GM12873 (cell line): ENCODE results near the gene ERBIN.

Source experiments
- TF ChIP-seq, protein P1 (sequence below): IDR thresholded peaks from 2 replicates; pipeline ENCODE4 v1.5.1; 2012; ENCODE audit warnings: low read depth, mild to moderate bottlenecking, moderate library complexity, low read length, control low read depth; ENCODE audit not compliant: insufficient read depth; ENCODE audit errors: missing control alignments

Gene ERBIN

DNA sequence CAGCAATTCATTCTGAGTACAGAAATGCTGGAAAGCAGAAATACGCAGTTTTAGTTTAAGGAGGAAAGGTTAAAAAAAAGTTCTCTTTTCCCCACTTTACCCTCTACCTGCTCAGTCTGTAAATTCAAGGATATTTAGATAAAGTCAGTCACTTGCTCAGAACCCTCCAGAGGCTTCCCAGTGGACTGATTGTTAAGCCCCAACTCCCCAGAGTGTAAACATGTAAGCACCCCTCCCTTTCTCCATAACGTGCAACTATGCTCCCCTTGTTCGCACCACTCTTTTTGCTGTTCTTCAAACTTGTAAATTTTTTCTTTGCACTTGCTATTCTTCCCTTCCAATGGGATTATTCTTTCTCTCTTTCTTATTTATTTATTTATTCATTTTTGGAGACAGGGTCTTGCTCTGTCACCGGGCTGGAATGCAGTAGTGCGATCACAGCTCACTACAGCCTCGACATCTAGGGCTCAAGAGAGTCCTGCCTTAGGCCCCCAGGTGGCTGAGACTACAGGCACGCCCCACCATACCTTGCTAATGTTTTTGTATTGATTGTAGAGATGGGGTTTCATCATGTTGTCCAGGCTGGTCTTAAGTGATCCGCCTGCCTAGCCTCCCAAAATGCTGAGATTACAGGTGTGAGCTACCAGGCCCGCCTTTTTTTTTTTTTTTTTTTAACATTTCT is 32.5 kb upstream of the ERBIN start:
- TF ChIP-seq, protein P1, sequence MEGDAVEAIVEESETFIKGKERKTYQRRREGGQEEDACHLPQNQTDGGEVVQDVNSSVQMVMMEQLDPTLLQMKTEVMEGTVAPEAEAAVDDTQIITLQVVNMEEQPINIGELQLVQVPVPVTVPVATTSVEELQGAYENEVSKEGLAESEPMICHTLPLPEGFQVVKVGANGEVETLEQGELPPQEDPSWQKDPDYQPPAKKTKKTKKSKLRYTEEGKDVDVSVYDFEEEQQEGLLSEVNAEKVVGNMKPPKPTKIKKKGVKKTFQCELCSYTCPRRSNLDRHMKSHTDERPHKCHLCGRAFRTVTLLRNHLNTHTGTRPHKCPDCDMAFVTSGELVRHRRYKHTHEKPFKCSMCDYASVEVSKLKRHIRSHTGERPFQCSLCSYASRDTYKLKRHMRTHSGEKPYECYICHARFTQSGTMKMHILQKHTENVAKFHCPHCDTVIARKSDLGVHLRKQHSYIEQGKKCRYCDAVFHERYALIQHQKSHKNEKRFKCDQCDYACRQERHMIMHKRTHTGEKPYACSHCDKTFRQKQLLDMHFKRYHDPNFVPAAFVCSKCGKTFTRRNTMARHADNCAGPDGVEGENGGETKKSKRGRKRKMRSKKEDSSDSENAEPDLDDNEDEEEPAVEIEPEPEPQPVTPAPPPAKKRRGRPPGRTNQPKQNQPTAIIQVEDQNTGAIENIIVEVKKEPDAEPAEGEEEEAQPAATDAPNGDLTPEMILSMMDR: no peak

DNA sequence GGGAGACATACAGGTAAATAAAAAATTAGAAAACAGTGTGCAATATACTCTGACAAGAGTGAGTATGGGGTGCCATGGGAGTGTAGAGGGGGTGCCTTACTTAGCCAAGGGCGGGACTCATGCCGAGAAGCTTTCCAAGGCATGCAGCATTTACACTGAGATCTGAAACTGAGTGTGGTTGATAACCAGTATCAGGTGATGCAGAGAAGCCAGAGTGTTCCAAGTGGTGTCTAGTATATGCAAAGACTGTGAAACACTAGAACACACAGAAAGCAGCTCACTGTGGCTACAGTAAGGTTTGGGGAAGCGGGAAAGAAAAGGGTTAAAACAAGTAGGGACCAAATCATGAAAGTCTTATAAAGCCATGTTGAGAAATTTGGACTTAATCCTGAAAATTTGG is 30.5 kb upstream of the ERBIN start:
- TF ChIP-seq, protein P1: no peak

DNA sequence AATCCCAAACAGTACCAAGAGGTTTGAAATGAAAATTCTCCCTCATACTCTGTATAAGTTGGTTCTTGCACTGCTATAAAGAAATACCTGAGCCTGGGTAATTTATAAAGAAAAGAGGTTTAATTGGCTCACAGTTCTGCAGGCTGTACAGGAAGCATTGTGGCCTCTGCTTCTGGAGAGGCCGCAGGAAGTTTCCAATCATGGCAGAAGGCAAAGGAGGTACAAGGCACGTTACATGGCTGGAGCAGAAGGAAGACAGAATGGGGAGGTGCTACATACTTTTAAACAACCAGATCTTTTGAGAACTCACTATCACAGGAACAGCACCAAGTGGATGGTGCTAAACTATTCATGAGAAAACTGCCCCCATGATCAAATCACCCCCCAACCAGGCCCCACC is 25.6 kb upstream of the ERBIN start:
- TF ChIP-seq, protein P1: no peak

DNA sequence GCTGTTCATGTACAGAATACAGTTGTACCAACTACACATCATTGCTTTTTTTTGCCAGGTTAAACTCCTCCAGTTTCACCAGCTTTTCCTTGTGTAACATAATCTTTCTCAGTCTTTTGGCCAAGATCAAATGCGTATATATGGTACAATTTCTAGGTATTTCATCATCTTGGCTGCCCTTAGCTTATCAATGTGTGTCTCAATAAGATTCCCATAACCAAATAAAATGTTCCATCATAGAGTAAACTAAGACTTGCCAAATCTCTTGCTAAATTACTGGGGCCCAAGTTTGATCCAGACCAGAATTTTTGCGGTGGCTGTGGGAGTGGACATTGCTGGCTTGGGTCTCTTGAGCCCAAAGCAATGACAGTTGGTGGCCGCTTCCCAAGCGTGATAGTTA is 24.3 kb upstream of the ERBIN start:
- TF ChIP-seq, protein P1: no peak

DNA sequence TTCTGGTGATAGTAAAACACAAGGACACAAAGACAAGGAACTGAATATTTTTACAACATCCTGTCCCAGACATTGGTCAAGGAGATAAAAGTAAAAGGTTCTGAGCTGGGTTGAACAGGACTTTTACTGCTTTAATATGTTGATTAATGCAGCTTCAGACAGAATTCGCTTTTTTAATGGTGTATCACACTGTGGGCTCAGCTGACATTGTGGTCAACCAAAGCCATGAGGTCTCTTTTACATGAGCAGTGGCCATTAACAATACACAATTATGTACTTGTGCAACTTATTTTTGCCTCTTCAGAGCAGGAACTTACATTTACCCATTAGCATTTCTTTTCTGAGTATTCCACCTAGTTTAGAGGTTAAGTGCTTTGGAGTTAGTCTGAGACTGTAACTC is 22.8 kb upstream of the ERBIN start:
- TF ChIP-seq, protein P1: no peak

DNA sequence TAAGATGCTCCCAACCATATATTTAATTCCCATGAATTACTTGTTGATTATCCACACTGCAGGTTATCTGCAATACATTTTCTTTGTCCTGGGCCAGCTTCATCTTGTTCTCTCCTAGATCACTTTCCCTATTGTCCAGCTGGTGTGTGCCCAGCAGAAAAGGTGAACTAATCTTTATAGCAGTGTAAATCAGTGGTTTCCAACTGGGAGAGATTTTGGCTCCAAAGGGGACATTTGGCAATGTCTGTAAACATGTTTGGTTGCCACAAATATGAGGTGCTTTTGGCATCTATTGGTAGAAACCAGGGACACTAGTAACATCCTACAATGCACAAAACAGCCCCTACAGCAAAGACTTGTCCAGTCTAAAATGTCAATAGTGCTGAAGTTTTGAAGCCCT is 20.1 kb upstream of the ERBIN start:
- TF ChIP-seq, protein P1: no peak

DNA sequence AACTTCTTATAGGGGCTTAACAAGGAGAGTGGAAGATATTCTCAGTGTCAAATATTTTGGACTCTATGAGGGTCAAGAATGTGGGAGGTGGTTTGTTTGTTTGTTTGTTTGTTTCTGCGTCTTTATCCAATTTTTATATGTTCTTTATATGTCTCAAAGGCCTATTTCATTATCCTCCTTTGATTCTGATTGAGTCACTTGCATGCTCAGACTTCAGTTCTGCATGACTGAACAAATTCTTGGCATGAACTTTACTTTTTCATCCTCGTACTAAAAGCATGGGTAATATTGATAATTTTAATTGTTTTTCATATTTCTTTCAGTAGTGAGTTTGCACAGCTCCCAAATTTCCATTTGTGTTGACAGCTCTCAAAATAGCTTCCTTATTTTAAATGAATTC is 19.2 kb upstream of the ERBIN start:
- TF ChIP-seq, protein P1: no peak

DNA sequence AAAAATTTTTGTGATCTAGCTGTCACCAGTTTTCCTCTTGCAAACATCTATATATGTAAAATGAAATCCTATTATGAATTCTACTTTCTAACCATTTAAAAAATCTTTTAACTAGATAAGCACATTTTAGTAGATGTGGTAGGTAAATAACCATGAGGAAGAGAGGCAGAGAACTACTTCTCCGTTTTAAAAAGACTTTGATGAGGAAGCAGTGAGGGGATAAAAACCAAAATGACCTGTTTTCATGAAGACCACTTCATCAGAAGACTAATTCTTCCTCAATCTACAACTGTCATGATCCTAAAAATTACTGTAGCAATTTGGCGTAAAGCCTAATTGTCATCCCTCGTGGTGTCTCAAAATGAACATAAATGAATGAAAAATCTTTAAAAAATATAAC is 15.7 kb upstream of the ERBIN start:
- TF ChIP-seq, protein P1: no peak
